Measurements from ENCODE around the gene DACT2.

- TF ChIP-seq CTCF (conservative IDR thresholded peaks at IDR 0.05) (no peak), ZFX (IDR thresholded peaks at IDR 0.05) (no peak)
These were observed 8.5 kb upstream of the DACT2 start for GRCh38 chr6:168328086-168328485.

Data from C4-2B (cell line).